HG03565 (cell line): ENCODE measurements around the gene FOXP1.

Source experiments
- ATAC-seq: cut with Tn5 transposase; IDR thresholded peaks from one replicate; pipeline ENCODE4 v1.9.1; 2021; ENCODE audit warnings: mild to moderate bottlenecking, moderate library complexity; ENCODE audit not compliant: unreplicated experiment

FOXP1 gene

GRCh38 chr3:71433631-71434030 lies 149.9 kb downstream of the FOXP1 start:
- ATAC-seq, result no peak

GRCh38 chr3:71432044-71432975 lies 151.2 kb downstream of the FOXP1 start:
- no peak for ATAC-seq

GRCh38 chr3:71430941-71431552 lies 152.5 kb downstream of the FOXP1 start:
- no peak for ATAC-seq

- no peak for ATAC-seq
Observed at GRCh38 chr3:71429597-71429988, 153.9 kb downstream of the FOXP1 start.

GRCh38 chr3:71428841-71429596 lies 154.5 kb downstream of the FOXP1 start:
- no peak for ATAC-seq

GRCh38 chr3:71425491-71426071 lies 157.9 kb downstream of the FOXP1 start:
- no peak for ATAC-seq

- no peak for ATAC-seq
Observed at GRCh38 chr3:71423151-71423906, 160.2 kb downstream of the FOXP1 start.

- peak; percentile 90 for ATAC-seq
Observed at GRCh38 chr3:71421820-71422566, 161.5 kb downstream of the FOXP1 start.

GRCh38 chr3:71421475-71421819 lies 162.1 kb downstream of the FOXP1 start:
- ATAC-seq, result peak; percentile 32

GRCh38 chr3:71419369-71419768 lies 164.2 kb downstream of the FOXP1 start:
- ATAC-seq, result no peak

- ATAC-seq, result no peak
Observed at GRCh38 chr3:71417791-71418190, 165.7 kb downstream of the FOXP1 start.

GRCh38 chr3:71416876-71417275 lies 166.7 kb downstream of the FOXP1 start:
- ATAC-seq, result no peak

- ATAC-seq, result no peak
Observed at GRCh38 chr3:71415681-71416122, 167.8 kb downstream of the FOXP1 start.

GRCh38 chr3:71414189-71414927 lies 169.2 kb downstream of the FOXP1 start:
- no peak for ATAC-seq

- no peak for ATAC-seq
Observed at GRCh38 chr3:71413572-71413971, 170.0 kb downstream of the FOXP1 start.

- no peak for ATAC-seq
Observed at GRCh38 chr3:71409352-71409751, 174.2 kb downstream of the FOXP1 start.

- no peak for ATAC-seq
Observed at GRCh38 chr3:71408903-71409302, 174.6 kb downstream of the FOXP1 start.

- no peak for ATAC-seq
Observed at GRCh38 chr3:71407823-71408222, 175.7 kb downstream of the FOXP1 start.
